Renal pelvis (tissue), 12 donors: ENCODE data around the gene EYS. TPM values are rescaled to one million over a fixed set of nuclear protein-coding genes. Genes with fewer than 3 reads are reported as not detected.

Experiments used
- DNase-seq: peaks from one replicate; pipeline ENCODE4 v3.0.0-alpha.2; 2013
- long read RNA-seq, 16 experiments: transcript quantifications; one replicate each; lab custom pipeline, GENCODE V29; 2026
- polyA plus RNA-seq, 3 donors: library from polyadenylated mRNA; unstranded; fragments of 120-200 nt; gene quantifications; one replicate each; pipeline ENCODE4 v1.2.1, GENCODE V29; 2013; ENCODE audit not compliant: insufficient read length in 3 of 3

Gene EYS
- polyA plus RNA-seq, result 1 to 10 TPM in 1 of 3 donors, under 1 TPM in 2; 0.50 to 1.2 (median 0.82) TPM
- long read RNA-seq, donor 1, result 0 reads
- long read RNA-seq, donor 2, result 0 reads
- long read RNA-seq, donor 3, result 0 reads
- long read RNA-seq, donor 4, result 0 reads
- long read RNA-seq, donor 5, result 0 reads
- long read RNA-seq, donor 6, result 0 reads
- long read RNA-seq, donor 7, result 0 reads
- long read RNA-seq, donor 8, result 0 reads
- long read RNA-seq, donor 9, result 0 reads
- long read RNA-seq, donor 10, result 0 reads
- long read RNA-seq, donor 11, result 0 reads
- long read RNA-seq, donor 12, result 0 reads
- long read RNA-seq, donor 13, partial matches to known transcripts, result 11 of 11 reads
- long read RNA-seq, donor 13, other reads (novel, unspliced or antisense), result 0 of 11 reads
- long read RNA-seq, donor 14, result 0 reads
- long read RNA-seq, donor 15, result 0 reads
- long read RNA-seq, donor 16, result 0 reads

DNA sequence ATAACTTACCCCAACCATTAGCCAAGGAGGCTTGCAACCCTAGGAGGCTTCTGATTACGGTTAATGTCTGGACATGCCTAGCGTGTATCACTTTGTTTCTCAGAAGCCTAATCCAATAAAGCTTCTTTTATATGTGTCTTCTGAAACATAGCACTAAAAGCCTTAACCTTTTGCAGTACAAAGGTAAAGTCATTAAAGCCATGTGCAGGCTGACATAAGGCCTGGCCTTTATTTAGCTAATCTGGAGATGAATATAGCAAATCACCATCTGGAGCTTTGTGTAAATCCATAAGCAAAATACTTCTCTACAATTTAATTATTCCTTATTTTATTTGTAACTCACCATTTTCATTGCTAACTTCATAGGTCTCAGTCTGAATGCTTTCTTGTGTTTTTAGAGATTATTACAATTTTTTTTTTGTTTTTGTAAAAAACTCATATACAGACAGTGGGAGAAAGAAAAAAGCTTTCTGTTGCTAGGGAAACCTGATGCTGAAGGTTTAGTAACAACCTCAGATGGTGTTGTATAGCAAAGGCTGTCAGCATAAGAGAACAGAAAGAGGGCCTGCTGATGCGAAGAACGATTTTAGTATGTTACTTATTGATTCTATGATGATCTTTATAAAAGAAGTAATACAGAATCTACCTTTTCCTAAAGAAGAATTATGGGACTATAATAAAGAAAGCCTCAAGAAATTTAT lies at the start of gene EYS:
TSS of gene EYS (minus strand) at position 101 of the 701 bp plus-strand sequence. CDS start 211,816 bp downstream, outside the sequence.
- DNase-seq, result no peak

DNA sequence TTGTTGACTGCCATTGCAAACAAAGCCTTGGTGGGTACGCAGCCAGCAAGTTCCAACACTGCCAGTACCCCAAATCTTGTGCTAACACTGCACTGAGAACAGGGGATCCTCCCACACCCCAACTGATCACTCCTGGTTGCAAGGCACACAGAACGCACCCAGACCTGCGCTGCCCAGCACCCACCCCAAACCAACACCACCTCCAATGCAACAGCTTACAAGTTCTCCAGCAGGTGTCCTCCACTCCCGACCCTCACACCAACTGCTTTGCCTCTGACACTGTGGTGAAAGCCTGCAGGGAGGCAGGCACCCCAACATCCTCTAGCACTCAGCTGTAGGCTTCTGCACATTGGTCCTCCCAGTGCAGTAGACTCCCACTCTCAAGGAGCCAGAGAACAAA lies 39.3 kb upstream of the EYS start:
- DNase-seq, result no peak

DNA sequence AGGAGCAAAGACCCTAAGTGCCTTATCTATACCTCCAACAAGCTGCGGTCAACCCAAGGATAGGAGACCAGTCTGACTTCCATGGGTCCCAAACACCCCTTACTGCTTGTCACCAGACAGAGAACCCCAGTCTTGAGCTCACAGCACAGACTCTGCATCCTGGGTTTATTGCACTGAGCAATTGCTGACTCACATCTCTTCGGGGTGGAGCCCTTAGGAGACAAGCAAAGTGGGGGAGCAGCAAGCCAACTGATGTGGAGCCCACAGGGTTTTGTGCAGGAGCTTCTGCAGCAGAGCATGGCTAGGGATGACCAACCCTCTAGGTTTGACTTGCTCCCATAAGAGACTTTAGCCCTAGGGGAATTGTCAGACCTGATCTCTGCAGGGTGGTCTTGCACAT lies 38.6 kb upstream of the EYS start:
- DNase-seq, result no peak

DNA sequence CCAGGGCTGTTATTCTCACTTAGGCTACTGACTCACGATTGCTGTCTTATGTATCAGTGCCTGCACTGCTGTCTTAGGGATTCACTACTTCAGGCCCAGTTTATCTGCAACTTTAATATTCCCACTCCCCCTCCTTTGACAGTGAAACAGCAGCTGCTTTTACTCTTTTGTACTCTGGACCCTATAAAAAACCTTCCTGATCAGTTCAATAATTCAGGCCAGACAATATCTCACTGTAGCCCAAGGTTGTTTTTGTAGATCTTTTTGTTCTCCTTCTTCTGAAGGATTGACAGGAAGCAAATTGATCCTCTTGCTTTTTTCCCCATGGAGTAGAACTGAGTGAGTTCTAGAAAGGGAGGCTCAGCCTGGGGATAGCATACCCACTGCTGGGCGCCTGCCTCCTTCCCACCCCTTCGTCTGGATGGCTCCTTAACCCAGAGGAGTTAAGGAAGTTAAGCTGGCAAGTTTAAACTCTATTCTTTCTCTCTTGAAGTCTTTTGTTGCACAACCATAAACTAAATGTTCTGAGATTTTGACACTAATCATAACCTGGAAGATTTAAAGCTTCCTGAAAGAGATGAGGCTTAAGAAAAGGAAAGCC lies 22.0 kb upstream of the EYS start:
- no peak for DNase-seq

DNA sequence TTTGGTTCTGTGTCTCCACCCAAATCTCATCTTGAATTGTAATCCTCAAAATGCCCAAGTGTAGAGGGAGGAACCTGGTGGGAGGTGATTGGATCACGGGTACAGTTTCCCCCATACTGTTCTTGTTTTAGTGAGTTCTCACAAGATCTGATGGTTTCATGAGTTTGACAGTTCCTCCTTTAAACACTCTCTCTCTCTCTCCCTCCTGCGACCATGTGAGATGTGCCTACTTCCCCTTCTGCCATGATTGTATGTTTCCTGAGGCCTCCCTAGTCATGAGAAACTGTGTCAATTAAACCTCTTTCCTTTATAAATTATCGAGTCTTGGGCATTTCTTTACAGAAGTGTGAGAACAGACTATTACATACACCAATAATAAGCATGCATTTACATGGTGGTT lies 12.1 kb upstream of the EYS start:
- DNase-seq, result no peak

DNA sequence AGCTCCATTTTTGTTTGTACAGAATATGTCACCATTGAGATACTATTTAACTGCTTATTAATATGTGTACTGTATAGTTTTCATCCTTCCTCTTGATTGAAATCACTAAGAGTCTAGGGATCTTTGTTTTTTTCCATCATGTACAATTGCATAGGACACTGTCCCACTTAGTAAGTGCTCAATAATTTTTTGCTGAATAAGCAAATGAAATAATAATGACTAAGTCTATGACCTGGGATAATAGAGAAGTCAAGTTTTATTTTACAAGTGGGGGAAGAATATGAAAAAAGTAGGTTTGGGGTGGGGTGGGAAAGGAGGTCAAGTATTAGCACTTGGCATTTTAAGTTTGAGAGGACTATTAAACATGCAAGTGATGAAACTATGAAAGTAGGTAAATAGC lies 4.5 kb upstream of the EYS start:
- DNase-seq, result no peak

DNA sequence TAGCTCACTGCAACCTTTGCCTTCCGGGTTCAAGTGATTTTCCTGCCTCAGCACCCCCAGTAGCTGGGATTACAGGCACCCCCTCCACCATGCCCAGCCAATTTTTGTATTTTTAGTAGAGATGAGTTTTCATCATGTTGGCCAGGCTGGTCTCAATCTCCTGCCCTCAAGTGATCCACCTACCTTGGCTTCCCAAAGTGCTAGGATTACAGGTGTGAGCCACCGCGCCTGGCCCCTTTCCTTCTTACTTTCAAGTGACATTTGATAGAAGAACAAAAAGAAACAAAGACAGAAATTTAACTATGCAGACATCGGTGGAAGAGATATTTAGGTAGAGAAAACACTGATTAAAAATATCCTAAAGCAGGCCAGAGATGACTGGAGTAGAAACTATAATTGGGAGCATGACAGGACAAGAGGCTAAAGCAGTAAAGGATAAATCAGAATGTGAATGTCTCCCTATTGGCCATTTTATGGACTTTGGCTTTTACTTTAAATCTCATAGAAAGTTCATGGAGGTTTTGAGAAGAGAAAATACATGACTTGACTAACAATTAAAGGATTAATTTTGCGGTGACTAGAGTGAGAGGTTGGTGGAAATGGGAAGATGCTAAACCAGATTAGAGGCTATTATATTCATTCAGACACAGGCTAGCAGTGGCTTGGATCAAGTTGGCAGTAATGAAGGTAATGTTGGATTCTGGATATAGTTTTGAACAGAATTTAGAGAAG lies 2.2 kb upstream of the EYS start:
- DNase-seq, result no peak

DNA sequence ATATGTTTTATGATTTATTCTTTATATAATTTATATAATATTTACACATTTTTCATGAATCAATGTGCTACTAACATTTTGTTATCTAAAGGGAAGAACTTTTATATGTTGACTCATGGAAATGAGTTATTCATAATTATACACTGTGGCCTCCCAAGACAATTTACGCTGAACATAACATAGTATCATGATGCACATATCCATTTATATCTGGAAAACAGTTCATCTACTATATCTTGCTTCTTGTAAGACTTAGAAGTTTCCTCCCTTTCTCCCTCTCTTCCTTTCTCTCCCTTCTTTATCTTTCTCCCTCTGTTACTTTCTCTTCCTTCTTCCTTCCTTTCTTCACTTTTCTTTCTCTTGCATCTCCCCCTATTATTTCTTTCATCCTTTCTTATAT lies 1.1 kb upstream of the EYS start:
- no peak for DNase-seq

DNA sequence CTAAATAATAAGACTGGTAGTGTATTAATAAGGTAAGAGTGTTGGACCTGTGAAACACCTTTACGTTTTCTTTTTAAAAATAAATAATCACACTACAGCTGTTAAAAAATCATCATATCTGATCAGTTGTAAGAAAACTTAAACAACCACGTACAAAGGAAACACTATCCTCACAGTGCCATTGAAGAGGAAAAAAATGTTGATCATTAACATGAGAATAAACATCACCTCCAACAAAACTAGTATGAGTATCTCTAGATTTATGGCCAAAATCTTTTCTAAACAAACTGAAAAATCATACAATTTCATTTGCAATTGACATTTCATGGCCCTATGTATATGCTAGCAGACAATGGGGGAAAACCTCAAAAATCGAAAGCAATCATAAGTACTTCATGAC lies 590 bp downstream of the EYS start:
- no peak for DNase-seq

DNA sequence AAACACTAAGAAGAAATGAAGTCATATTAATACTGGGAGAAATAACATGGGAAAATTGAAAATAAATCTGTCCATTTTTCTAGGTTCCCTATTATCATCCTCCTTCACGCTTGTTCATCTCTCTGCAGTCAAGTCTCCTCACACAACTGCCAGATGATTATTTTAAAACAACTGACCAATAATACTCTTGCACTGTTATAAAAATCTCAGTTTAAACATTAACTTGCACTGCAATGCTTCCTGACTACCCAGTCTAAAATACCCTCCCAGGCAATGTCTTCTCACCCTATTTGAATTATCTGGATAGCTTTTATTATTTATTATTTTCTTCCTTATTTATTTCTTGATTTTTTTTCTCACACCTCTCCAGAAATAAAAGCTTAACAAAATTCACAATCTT lies 5.7 kb downstream of the EYS start:
- DNase-seq, result no peak

DNA sequence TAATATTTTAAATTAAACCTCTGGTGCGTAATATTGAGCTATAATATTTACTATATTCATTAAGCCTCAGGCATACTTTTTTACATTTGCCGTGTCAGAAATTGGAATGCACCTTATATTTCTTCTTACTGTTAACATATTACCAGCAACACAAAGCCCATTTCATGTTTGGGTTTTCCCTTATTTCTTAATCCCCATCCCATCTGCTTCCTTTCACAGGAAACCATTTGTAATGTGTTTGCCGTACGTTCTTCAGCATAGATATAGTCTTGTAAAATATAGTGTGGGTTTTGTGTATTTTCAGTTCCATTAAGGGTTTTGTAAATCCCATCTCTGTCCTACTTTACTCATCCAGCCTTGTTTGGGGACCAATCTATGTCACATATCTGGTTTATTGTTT lies 6.5 kb downstream of the EYS start:
- no peak for DNase-seq

DNA sequence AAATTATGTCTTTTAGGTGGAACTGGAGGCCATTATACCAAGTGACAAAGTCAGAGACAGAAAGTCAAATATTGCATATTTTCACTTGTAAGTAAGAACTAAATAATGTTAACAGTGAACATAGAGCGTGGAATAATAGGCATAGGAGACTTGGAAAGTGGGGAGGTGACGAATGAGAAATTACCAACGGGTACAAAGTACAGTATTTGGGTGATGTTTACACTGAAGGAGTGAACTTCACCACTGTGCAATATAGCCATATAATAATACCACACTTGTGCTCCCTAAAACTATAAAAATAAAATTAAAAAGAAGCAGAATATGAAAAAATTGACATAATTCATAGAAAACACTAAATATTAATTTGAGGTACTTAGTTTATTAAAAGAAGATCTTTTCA lies 14.9 kb downstream of the EYS start:
- no peak for DNase-seq

DNA sequence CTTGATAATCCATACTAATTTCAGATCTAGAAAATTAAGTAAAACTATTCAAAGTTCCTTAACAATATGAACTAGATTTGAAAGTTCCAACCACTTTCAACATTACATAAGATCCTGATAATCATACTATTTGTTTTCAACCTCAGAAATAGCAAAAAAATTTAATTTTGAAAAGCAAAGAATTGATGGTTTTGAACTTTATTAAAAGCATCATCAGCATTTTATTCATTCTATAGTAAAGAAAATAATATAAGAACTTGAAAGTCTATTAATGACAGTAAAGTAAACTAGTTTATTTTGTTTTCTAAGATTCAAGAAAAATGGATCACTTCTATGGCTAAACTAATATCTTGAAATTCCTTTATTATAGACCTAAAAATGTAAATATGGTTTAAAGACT lies 26.8 kb downstream of the EYS start:
- no peak for DNase-seq

DNA sequence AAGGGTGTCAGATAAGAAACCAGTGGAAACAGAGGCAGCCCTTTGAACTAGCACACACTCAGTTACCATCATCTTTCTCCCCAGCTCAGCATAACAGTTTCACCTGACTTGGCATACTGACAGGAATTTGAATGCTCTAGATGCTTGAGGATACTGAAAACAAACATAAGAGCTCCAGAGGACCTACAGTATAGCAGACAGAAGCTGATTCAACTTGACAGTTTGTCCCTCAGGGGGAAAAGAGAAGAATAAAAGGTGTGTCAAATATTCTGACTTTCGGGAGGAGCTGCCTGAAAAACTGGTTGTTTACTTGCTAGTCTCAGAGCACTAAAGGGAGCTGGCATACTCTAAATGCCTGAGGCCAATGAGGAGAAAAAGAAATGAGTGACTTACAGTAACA lies 35.1 kb downstream of the EYS start:
- no peak for DNase-seq

DNA sequence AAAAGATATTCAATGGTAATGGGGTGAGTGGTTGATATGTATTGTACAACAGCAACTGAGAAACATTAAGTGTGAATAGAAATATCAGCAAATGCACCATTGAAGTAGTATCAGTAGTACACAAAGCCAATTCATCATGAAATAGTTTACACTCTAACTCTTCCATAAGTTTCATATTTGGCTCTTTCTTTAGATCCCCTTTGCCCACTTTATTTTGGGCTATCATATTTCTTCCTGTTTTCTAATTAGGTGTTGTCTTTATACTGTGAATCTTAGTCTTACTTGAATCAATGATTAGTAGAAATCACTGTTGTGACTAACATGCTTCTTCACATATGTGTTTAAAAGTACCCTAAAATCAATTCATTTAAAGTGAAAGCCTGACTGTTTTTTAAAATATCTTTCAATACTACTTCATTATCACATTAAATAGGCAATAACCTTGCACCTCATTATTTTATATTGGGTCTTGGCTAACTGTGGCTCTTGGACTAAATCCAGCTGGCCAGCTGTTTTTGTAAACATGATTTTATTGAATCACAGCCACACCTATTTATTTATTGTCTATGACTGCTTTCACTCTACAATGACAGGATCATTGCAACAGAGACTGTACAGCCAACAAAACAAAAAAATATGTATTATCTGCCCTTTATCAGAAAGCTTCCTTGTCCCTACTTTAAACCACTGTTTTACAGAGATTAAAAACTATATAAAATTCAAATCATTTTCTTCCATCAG lies 38.9 kb downstream of the EYS start:
- no peak for DNase-seq

DNA sequence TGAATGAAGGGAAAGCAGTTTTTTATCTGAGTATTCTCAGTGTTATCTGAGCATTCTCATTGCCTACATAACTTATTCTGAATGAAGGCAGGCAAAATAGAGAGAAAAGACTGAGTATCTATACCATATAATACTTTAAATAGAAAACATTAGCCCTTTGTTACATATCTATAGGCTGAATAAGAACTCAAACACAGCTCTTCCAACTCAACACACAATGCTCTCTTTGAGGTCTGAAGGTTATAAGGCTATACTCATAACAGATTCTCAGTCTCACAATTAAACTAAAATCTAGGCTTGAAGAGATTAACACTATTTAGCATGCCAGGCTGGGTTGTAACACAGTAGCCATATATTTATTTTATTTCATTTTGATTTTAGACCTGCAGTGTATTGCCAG lies 56.9 kb downstream of the EYS start:
- DNase-seq, result no peak

DNA sequence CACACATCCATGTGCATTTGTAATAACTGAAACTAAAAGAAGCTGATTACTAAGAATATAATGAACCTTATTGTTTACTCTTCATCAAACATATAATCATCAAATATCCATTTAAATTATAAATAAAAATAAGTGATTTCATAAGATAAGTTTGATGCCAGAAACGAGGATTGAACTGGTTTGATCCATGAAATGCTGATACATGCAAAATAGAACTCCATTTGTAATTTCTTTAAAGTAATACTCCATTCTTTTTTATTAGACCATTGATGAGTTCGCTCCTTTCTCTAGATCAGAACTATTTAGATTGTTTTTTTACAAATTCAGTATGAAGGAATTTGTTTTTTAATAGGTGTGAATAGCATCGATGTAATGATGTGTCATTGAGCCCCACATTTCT lies 57.6 kb downstream of the EYS start:
- no peak for DNase-seq

DNA sequence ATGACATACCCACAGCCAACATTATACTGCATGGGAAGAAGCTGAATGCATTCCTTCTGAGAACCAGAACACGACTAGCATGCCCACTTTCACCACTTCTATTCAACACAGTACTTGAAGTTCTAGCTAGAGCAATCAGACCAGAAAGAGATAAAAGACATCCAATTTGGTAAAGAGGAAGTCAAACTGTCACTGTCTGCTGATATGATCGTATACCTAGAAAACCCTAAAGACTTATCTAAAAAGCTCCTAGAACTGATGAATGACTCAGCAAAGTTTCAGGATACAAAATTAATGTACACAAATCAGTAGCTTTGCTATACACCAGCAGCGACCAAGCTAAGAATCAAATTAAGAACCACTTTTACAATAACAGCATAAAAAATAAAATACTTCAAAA lies 60.5 kb downstream of the EYS start:
- DNase-seq, result no peak

DNA sequence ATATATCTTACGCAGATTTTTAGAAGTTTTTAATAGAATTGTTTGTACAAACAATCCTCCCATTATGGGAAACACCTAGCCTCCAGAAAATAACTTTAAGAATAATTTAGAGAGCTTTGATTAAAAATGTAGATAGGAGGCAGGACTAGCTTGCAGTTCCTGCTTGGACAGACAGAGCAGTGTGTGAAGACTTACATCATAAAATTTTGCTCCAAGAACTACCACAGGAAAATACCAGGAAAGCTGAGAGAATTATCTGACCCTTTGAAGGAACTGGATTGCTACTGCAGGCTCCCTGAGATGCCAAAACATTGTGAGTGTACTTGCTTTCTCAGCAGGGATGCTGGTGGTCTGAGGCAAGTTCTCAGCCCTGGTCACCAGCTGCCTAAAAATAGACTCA lies 64.2 kb downstream of the EYS start:
- DNase-seq, result no peak

DNA sequence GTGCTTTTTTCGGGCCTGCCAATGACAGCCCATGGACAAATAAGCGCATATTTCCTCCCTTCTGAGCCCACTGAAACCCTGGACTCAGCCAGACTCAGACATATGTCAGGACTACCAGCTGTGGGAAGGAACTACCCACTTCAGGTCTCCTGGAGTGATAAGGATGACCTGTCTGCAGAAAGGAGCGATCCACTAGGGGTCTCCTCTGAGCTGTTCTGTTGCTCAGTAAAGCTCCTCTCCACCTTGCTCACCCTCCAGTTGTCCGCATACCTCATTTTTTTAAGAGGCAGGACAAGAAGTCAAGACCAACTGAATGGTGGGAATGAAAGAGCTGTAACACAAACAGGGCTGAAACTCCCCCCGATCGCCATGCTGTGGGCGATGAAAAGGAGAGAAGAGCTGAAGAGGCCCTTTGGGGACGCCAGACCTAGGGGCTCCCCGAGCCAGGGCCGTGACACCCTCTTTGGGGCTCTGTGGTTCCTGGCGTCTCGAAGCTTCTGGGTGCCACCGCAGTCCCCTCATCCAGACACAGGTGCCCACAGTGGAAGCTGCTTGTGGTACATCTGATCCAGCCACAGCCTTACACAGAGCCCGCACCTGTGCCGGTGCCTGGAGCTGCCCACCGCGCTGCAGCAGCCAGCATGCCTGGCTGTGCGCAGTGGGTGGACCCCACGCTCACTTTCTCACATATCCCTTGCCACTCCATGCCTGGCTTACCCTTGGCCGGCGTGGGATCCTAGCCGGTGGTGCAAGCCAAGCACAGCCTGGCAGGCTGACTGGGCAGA lies 68.8 kb downstream of the EYS start:
- no peak for DNase-seq
